Activated CD4-positive, alpha-beta T cell treated with anti-CD3 and anti-CD28 coated beads for 1 hour (primary cell): ENCODE data around the gene DNAJC4.

ENCODE experiments used
- DNase-seq: peaks from one replicate; pipeline ENCODE4 v3.0.0-alpha.2; 2020

DNAJC4 gene

DNA sequence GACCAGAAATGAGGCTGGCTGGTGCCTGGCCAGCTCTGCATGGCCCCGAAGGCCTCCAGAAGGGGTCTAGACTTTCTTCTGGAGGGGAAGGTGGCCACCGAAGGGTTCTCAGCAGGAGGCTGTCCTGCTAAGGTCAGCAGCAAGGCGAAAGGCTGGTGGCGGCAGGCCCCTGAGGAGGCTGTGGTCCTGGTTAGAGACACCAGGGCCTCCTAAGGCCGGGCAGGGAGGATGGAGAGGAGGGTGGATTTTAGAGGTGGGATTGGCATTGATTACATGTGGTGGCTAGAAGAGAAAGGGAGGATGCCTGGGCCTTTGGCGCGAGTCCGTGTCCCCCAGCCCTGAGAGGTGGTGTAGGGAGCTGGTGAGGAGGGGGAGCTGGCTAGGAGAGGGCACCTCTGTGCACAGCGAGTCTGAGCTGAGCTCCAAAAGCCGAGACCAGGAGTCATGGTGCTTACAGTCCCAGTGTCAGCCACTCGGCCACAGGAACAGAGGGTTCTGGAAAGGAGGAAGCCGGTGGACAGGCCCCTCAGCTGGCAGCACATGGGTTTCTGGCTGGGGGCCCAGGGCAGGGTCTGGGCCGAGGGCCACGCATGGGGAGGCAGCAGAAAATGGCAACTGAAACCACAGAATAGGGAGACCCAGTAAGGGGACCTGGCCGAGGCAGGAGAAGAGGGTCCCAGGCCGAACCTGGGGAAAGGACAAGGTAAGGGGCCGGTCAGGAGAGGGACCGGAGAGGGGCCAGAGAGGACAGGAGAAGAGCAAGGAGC is 21.4 kb upstream of the DNAJC4 start:
- DNase-seq, result no peak

DNA sequence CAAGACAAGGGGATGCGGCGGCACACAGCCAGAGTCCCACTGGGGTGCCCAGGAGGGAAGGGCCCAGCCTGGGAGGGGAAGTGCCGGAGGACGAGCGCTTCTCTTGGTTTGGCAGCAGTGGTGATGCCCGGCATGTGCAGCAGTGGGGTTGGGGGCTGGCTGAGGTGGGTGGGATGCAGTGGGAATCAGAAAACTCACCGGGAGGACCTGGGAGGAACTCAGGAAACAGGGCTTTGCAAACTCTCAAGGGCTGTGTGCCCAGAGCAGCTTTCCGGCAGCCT is 20.8 kb upstream of the DNAJC4 start:
- no peak for DNase-seq

DNA sequence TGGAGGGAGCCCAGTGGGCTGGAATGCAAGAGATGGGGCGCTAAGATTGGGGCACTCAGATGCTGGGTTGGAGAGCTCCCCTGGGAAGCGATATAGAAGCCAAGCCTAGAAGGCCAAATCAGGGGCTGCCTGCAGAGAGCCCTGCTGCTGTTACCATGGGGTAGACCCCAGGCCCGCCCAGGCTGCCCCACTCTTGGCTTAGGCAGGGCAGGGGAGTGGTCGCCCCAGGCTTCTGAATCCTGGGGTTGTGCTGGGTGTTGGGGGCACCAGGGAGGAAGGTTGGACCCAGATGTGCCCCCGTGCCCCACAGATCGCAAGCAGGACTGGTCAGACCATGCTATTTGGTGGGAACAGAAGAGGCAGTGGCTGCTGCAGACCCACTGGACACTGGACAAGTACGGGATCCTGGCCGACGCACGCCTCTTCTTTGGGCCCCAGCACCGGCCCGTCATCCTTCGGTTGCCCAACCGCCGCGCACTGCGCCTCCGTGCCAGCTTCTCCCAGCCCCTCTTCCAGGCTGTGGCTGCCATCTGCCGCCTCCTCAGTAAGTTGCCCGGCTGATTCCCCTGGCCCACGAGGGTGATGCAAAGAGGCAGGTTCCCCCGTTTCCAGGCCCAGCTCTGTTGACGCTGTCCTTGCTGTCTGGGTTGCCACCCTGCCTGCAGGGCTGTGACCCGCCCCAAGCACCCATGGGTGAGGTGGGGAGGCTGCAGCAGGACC is 19.9 kb upstream of the DNAJC4 start:
- DNase-seq, result no peak

DNA sequence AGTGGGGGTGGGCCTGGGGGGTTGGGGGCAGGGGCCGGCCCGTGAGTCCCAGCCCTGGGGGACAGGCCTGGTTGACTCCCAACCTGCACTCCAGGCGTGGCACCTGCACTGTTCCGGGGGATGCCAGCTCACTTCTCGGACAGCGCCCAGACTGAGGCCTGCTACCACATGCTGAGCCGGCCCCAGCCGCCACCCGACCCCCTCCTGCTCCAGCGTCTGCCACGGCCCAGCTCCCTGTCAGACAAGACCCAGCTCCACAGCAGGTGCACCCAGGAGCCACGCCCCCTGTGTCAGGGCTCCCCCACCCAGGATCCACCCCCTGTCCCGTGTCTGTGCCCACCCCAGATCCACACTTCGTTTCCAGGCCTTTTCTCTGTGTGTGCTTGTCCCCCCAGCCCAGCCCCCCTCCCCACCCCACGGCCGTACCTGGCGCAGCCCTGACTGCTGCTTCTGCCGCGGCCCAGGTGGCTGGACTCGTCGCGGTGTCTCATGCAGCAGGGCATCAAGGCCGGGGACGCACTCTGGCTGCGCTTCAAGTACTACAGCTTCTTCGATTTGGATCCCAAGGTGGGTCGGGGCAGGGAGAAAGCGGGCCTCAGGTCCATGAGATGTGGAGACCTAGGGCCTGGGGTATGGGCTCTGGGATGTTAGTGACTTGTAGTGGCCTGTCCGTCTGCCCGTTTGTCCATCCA is 19.0 kb upstream of the DNAJC4 start:
- DNase-seq, result no peak

DNA sequence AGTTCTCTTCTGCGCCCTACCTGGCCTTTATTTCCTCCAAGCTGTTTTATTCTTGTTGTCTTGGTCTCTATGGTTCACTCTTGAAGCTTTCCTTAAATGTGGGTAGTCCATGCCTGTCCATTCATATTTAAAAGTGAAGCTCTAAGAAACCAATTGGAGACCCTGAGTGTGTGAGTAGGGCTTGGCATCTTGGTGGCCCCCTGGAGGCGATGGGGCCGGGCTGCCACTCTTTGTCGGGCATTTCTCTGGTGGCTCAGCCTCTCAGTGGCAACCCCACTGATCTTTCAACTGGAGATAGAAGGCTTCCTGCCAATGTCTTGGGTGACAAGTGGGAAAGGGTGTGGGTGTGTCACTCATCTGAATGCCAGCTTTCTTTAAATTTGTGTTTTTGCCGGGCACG is 13.5 kb upstream of the DNAJC4 start:
- DNase-seq, result no peak

DNA sequence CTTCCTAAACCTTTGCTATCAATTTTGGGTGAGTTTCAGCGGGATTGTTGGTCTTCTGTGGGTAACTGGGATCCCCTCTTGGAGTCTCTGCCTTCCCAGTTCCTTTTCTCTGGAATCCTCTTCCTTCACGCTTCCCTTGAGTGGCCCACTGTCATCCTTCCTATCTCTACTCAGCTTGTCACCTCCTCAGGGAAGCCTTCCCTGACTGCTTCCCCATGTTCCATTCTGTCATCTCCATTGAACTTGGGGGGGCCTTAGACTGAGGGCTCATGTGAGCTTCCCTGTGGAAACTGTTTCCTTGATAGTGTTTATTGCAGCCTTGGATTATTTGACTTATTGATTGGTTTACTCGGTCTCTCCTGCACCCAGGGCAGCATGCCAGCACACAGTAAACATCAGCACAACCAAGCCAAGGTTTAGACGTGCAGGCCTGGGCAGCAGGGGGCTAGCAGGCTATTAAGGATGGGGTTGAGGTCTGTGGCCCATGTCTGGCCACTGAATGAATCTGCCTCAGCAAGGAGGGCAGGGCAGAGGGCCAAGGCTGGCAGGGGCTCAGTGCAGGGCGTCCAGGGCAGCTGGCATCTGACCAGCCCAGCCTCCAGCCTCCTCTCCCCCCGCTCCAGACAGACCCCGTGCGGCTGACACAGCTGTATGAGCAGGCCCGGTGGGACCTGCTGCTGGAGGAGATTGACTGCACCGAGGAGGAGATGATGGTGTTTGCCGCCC is 11.6 kb upstream of the DNAJC4 start:
- DNase-seq, result no peak

DNA sequence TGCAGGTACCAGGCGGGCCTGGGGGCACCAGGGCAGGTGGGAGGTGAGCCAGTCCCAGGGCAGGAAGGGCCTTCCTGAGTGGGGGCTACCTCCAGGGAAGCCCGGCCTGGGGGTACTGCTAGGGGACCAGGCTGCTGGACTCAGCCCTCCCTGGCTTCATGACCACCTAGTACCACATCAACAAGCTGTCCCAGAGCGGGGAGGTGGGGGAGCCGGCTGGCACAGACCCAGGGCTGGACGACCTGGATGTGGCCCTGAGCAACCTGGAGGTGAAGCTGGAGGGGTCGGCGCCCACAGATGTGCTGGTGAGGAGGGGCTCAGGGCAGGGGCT is 11.0 kb upstream of the DNAJC4 start:
- no peak for DNase-seq

DNA sequence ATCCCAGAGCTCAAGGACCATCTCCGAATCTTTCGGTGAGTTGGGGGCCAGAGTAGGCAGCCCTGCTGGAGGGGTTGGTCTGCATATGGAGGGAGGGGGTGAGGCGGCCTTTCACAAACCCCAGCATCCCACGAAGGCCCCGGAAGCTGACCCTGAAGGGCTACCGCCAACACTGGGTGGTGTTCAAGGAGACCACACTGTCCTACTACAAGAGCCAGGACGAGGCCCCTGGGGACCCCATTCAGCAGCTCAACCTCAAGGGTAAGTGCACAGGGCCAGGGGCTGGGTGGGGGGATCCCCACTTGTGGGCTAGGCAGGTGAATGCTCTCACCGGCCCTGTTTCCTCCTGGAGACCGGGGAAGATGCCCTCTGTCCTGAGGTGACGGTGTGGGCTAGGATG is 10.6 kb upstream of the DNAJC4 start:
- no peak for DNase-seq

DNA sequence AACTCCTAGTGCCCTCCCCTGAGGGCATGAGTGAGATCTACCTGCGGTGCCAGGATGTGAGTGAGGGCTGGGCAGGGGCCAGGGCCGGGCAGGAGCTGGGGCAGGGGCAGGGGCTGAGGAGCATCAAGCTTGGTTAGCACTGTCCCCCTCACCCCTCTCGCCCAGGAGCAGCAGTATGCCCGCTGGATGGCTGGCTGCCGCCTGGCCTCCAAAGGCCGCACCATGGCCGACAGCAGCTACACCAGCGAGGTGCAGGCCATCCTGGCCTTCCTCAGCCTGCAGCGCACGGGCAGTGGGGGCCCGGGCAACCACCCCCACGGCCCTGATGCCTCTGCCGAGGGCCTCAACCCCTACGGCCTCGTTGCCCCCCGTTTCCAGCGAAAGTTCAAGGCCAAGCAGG is 10.1 kb upstream of the DNAJC4 start:
- DNase-seq, result no peak

DNA sequence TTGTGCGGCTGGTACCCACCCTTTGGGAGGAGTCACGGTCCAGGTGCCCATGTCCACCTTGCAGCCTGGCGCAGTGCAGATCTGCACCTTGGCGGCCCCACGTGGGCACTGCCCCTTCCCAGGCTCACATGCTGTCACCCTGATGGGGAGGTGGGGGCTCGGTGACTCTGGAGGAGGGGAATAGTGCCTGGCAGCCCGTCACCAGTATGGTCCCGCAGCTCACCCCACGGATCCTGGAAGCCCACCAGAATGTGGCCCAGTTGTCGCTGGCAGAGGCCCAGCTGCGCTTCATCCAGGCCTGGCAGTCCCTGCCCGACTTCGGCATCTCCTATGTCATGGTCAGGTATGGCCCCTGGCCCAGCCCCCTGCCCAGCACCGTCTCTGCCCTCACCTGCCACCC is 9.6 kb upstream of the DNAJC4 start:
- no peak for DNase-seq

DNA sequence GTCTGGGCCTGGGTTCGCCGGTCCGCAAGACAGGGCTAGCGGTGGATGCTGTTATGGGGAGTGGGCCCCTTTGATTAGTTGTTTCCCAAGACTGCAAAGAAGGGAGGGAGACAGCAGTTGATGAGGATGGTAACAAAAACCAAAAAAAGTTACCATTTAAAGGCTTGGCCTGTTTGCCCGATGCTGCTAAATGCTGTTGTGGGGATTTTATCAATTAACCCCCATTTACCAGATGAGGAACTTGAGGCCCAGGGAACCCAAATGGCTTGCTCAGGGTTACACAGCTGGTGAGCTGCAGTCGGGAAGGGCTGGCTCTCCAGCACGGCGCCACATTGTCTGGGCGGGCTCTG is 7.7 kb upstream of the DNAJC4 start:
- DNase-seq, result no peak

DNA sequence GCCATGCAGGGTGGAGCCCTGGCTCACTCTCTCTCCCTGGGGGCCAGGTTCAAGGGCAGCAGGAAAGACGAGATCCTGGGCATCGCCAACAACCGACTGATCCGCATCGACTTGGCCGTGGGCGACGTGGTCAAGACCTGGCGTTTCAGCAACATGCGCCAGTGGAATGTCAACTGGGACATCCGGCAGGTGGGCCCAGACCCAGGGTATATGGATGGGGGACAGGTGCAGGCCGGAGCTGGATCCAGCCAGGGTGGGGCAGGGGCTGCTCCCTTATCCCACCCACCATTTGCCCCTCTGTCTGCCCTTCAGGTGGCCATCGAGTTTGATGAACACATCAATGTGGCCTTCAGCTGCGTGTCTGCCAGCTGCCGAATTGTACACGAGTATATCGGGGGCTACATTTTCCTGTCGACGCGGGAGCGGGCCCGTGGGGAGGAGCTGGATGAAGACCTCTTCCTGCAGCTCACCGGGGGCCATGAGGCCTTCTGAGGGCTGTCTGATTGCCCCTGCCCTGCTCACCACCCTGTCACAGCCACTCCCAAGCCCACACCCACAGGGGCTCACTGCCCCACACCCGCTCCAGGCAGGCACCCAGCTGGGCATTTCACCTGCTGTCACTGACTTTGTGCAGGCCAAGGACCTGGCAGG is 7.2 kb upstream of the DNAJC4 start:
- no peak for DNase-seq

DNA sequence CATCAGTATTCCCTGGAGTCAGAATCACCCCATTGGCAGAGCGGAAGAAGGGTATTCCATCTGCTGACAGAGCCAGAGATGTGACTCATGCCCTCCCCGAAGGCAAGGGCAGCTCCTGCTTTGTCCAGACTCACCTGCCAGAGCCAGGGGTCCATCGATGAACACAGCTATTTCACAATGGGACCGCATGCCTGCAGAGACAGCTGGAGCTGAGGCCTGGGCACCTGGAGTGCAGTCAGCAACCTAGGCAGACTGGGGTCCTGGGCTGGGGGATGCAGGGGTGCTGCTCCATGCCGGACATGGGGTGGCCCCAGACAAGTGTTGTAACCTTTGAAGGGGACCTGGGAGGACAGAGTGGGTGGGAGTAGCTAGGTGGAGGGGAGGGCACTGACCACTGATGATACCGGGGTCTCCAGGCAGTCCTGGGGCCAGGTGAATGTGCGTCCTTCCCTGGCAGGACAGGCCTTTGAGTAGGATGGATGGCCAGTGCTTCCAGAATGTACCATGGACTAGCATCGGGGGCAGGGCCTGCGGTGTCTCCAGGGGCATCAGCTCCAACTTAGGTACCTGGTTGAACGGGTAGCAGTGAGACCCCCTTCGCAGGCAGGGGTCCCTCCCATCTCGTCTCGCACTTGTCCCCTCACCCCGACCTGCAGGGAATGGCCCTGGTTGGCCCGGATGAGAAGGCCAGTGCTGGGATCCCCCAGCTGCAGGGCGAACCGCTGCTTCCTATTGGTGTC is 6.0 kb upstream of the DNAJC4 start:
- DNase-seq, result no peak

DNA sequence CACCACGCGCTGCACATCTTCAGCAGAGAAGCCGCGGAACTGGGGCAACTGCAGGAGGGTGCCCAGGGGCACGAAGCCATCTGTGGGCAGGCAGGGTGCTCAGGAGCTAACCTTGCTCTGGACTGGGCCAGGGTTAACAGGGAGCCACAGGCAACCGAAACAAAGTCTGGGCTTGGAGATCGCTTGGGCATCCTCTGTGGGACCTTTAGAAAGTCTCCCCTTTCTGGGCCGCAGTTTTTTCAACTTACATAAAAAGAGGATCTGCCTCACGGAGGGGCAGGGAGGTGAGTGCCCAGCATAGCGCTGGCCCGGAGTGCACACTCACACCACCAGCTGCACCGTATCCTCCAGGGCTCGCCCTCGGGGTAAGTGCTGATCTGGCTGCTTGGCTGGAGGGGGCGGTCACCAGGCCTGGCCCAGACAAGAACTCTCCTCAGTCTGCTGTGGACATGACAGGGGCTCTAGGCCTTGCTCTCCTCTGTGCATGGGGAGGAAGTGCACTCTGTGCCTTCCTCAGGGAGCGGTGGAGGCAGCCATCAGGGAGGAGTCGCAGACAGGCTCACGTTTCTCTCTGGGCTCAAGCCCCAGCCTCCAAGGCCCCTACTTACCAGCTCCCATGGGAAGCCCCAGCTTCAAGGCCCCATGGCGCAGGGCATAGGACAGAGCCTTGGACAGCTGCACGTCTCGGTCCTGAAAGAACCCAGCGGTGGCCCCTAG is 5.3 kb upstream of the DNAJC4 start:
- DNase-seq, result no peak

DNA sequence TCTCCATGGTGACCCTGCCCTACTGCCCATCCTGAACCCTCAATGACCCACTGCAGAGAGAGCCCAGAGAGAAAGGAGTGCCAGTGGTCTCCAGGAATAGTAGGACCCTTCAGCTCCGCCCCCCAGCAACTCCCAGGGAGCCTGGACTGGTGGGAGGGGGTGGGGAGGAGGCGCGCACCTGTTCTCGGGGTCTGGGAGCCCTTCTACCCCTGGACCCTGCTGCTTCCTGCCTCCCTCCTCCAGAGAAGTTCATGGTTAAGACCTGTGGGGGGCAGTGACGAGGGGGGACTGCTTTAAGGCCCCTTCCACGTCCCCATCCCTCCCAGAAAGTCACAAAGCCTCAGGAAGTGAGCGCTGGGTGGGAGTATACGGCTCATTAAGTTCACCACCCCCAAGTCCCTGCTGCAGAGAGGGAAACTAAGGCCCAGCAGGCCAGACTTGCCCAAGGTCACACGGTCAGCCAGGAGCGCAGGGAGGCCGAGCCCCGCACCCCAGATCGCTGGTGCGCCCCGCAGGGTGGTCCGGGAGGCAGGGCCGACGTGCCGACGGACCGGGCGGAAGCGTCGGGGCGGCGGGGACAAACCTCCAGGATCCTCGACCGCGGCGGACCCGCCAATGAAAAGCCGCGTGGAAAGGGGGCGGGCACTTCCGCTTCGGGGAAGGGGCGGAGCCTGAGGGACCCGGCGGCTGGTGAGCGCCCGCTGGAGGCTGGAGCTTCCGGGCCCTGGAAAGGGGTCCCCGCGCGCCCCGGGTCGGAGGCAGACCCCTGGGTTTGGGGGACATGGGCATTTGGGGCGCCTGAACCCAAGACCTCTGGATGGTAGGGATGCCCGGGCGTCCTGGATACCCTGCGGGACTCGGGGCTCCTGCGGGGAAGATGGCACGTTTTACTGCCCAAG is 4.5 kb upstream of the DNAJC4 start, which contains the start of the genes NUDT22 and TRPT1:
Gene NUDT22 (plus strand): TSS at position 667 of the 899 bp plus-strand sequence. CDS start 379 bp downstream, outside the sequence.
Gene TRPT1 (minus strand): TSS at position 579 of the 899 bp plus-strand sequence. CDS start 326 bp downstream, at position 253.
- DNase-seq, result peak; percentile 83

DNA sequence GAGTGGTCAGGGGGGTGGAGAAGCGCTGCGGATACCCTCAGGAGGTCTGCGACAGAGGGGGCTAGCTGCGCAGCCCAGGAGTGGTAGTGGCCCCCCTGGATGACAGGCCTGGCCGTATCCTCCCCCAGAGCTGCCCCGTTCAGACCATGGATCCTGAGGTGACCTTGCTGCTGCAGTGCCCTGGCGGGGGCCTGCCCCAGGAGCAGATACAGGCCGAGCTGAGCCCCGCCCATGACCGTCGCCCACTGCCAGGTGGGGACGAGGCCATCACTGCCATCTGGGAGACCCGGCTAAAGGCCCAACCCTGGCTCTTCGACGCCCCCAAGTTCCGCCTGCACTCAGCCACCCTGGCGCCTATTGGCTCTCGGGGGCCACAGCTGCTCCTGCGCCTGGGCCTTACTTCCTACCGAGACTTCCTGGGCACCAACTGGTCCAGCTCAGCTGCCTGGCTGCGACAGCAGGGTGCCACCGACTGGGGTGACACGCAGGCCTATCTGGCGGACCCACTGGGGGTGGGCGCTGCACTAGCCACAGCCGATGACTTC is 3.8 kb upstream of the DNAJC4 start:
- peak; percentile 24 for DNase-seq

DNA sequence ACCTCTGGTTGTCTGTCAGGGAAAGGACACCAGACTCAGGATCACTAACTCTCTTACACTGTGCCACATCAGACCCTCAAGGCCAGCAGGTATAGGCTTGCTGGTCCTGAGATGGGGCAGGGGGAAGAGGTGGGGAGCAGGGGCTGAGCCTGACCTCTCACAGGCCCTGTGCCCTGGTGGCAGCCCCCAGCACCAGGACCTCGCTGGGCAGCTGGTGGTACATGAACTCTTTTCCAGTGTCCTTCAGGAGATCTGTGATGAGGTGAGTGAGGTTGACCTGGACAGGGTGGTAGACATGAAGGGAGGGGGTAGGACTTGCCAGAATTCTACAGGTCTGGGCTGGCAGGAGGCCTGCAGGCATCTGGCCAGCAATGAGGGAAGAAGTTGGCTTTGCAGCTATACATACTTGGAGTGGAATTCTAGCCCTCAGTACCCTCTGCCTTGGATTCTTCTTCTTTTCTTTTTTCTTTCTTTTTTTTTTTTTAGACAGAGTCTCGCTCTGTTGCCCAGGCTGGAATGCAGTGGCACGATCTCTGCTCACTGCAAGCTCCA is 2.9 kb upstream of the DNAJC4 start:
- DNase-seq, result no peak

DNA sequence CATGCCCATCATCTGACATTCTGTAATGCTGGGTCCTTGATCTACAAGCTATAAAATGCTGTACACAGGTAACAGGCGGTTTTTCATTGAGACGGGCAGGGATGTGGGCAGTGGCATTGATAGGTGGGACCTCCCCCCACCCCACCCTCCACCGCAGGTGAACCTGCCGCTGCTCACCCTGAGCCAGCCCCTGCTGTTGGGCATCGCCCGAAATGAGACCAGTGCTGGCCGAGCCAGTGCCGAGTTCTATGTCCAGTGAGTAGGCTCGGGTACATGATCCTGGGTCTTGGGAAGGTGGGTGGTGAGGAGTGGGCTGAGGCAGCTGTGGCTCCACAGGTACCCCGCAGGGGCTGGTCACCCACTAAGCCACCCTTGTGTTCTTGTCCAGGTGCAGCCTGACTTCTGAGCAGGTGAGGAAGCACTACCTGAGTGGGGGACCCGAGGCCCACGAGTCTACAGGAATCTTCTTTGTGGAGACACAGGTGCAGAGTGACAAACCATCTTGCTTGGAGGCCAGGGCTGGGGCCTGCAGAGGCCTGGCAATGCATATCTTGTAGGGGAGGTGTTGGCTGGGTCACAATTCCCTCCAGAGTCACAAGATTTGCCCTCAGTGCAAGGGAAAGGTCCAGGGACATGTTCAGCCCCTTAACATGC is 1.1 kb upstream of the DNAJC4 start:
- no peak for DNase-seq

DNA sequence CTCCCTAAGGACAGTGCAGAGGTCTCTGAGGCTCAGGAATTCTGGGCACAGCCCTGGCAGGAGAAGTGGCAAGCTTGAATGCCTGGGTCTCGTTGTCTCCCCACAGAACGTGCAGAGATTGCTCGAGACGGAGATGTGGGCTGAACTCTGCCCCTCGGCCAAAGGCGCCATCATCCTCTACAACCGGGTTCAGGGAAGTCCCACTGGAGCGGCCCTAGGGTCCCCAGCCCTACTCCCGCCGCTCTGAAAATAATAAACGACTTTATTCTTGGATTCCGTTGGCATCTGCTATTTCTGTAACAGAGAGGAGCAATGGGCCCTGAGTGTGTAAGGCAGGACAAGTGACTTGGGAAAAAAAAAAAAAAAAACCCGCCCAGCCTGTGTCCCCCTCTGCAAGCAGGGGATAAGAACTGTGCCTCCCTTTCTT is 591 bp upstream of the DNAJC4 start:
- DNase-seq, result no peak
